Common myeloid progenitor, CD34-positive (primary cell): ENCODE measurements around the gene KLK14.

Source experiments
- CTCF ChIA-PET: fragments of 350-600 bp; sonication (Branson Sonifier 250); formaldehyde crosslinking; loops from one replicate; lab custom pipeline; 2021; ENCODE audit warnings: antibody characterized with exemption; lab: Charles Lee
- POLR2A ChIA-PET: fragments of 350-600 bp; sonication (Branson Sonifier 250); formaldehyde crosslinking; loops from one replicate; lab custom pipeline; 2021; ENCODE audit warnings: antibody characterized with exemption; lab: Charles Lee
- DNase-seq, 3 donors: peaks; one replicate each; pipeline versions ENCODE4 v3.0.0 to v3.0.0-alpha.2; 2013
- H3K27ac ChIP-seq, 2 experiments: 1 replicate in 1 of 2; 2 replicates in 1 of 2; pipeline ENCODE4 v1.7.0; 2013; ENCODE audit warnings: inconsistent platforms in 2 of 2, low read length in 2 of 2, mild to moderate bottlenecking in 2 of 2, low read depth in 1 of 2, moderate library complexity in 1 of 2; ENCODE audit not compliant: severe bottlenecking in 2 of 2, insufficient read depth in 1 of 2, poor library complexity in 1 of 2
- H3K27me3 ChIP-seq, 5 experiments: replicated peaks in 2 of 5; 1 replicate in 3 of 5; 2 replicates in 2 of 5; pipeline versions ENCODE4 v1.6.1 to v1.7.0; 2013; ENCODE audit warnings: low read length in 4 of 5, mild to moderate bottlenecking in 2 of 5, moderate library complexity in 2 of 5, inconsistent platforms in 1 of 5; ENCODE audit not compliant: insufficient read depth in 5 of 5, control insufficient read depth in 4 of 5
- H3K36me3 ChIP-seq, 4 experiments: 1 replicate in 2 of 4; 2 replicates in 2 of 4; pipeline versions ENCODE4 v1.6.1 to v1.7.0; 2013; ENCODE audit warnings: low read length in 3 of 4, control low read depth in 1 of 4, mild to moderate bottlenecking in 1 of 4; ENCODE audit not compliant: control insufficient read depth in 4 of 4, insufficient read depth in 4 of 4
- H3K4me1 ChIP-seq, 4 experiments: 1 replicate in 3 of 4; 2 replicates in 1 of 4; pipeline versions ENCODE4 v1.6.1 to v1.7.1; 2013; ENCODE audit warnings: low read length in 3 of 4, mild to moderate bottlenecking in 3 of 4, control low read depth in 1 of 4, inconsistent platforms in 1 of 4, moderate library complexity in 1 of 4; ENCODE audit not compliant: control insufficient read depth in 4 of 4, insufficient read depth in 4 of 4; ENCODE audit errors: control extremely low read depth in 1 of 4
- H3K4me3 ChIP-seq, 7 experiments: 1 replicate in 4 of 7; 2 replicates in 3 of 7; pipeline versions ENCODE4 v1.5.1 to v1.7.0; 2013; ENCODE audit warnings: mild to moderate bottlenecking in 7 of 7, low read length in 6 of 7, moderate library complexity in 6 of 7, inconsistent platforms in 2 of 7, low read depth in 2 of 7, control low read depth in 1 of 7; ENCODE audit not compliant: insufficient read depth in 4 of 7, control insufficient read depth in 1 of 7; ENCODE audit errors: extremely low read depth in 1 of 7
- H3K9me3 ChIP-seq, 5 experiments: 1 replicate in 4 of 5; 2 replicates in 1 of 5; pipeline versions ENCODE4 v1.6.1 to v1.7.1; 2013; ENCODE audit warnings: low read length in 4 of 5, mild to moderate bottlenecking in 2 of 5, inconsistent platforms in 1 of 5, low read depth in 1 of 5, moderate library complexity in 1 of 5; ENCODE audit not compliant: control insufficient read depth in 4 of 5, insufficient read depth in 2 of 5; ENCODE audit errors: control extremely low read depth in 1 of 5
- WGBS: methylation state at CpG from one replicate; pipeline ENCODE4 v1.1.5; 2013; ENCODE audit not compliant: insufficient coverage; 5-methylcytosine and 5-hydroxymethylcytosine counted together

The KLK14 gene

GRCh38 chr19:51059715-51060114 is 23.0 kb downstream of the KLK14 start:
- Histone ChIP-seq H3K27me3 (peaks cover 2 to 61% (median 31%) of the 10 kb centered on the region in 5 experiments), H3K27ac (no peak overlapping the region), H3K4me1 (no peaks in the 10 kb centered on the region), H3K4me3 (no peak overlapping the region), H3K9me3 (peaks cover 0 to 2% (median 0%) of the 10 kb centered on the region in 5 experiments), H3K36me3 (no peaks in the 10 kb centered on the region)
- 93% methylated on average over 3 of the region's 7 CpGs for WGBS
- ChIA-PET POLR2A (no interaction called here), CTCF (no interaction called here)
- DNase-seq = no peak

- ChIA-PET POLR2A (no interaction called here), CTCF (no interaction called here)
- no peaks in the 10 kb centered on the region for H3K4me1 ChIP-seq
- H3K36me3 ChIP-seq = no peaks in the 10 kb centered on the region
- no peak overlapping the region for H3K27ac ChIP-seq
- peaks cover 0 to 47% (median 31%) of the 10 kb centered on the region in 5 experiments for H3K27me3 ChIP-seq
- H3K9me3 ChIP-seq = no peaks in the 10 kb centered on the region
- no peak for DNase-seq
- no peak overlapping the region for H3K4me3 ChIP-seq
Measured at GRCh38 chr19:51055866-51056265, 26.8 kb downstream of the KLK14 start.

GRCh38 chr19:51047031-51047335 is 35.7 kb downstream of the KLK14 start:
- Histone ChIP-seq H3K4me3 (no peak overlapping the region), H3K27ac (no peak overlapping the region), H3K27me3 (peaks cover 0 to 16% (median 6%) of the 10 kb centered on the region in 5 experiments), H3K36me3 (no peaks in the 10 kb centered on the region), H3K4me1 (no peaks in the 10 kb centered on the region), H3K9me3 (peaks cover 0 to 6% (median 0%) of the 10 kb centered on the region in 5 experiments)
- ChIA-PET POLR2A (no interaction called here), CTCF (no interaction called here)
- DNase-seq = no peak
- no CpG with 5 or more reads among the region's 4 CpGs for WGBS

- Histone ChIP-seq H3K27ac (no peak overlapping the region), H3K4me1 (no peaks in the 10 kb centered on the region), H3K9me3 (peaks cover 0 to under 1% (median 0%) of the 10 kb centered on the region in 5 experiments), H3K4me3 (no peak overlapping the region), H3K27me3 (peaks cover 0 to 16% (median 6%) of the 10 kb centered on the region in 5 experiments), H3K36me3 (no peaks in the 10 kb centered on the region)
- POLR2A ChIA-PET = no interaction called here
- DNase-seq = no peak
- 91% methylated on average over 11 of the region's 11 CpGs for WGBS
- CTCF ChIA-PET = no interaction called here
Measured at GRCh38 chr19:51044327-51044726, 38.4 kb downstream of the KLK14 start.

GRCh38 chr19:51043497-51043896 is 39.2 kb downstream of the KLK14 start:
- Histone ChIP-seq H3K9me3 (no peaks in the 10 kb centered on the region), H3K4me3 (no peak overlapping the region), H3K4me1 (no peaks in the 10 kb centered on the region), H3K27me3 (peaks cover 0 to 13% (median 6%) of the 10 kb centered on the region in 5 experiments), H3K36me3 (no peaks in the 10 kb centered on the region), H3K27ac (no peak overlapping the region)
- CTCF ChIA-PET = no interaction called here
- 85% methylated on average over 8 of the region's 9 CpGs for WGBS
- POLR2A ChIA-PET = no interaction called here
- DNase-seq = no peak

- no CpG with 5 or more reads among the region's 6 CpGs for WGBS
- H3K27me3 ChIP-seq = peaks cover 0 to 12% (median 1%) of the 10 kb centered on the region in 5 experiments
- POLR2A ChIA-PET = no interaction called here
- no peak for DNase-seq
- CTCF ChIA-PET = no interaction called here
- H3K4me3 ChIP-seq = no peak overlapping the region
- H3K27ac ChIP-seq = no peak overlapping the region
- H3K4me1 ChIP-seq = no peaks in the 10 kb centered on the region
- H3K9me3 ChIP-seq = no peaks in the 10 kb centered on the region
- H3K36me3 ChIP-seq = no peaks in the 10 kb centered on the region
Measured at GRCh38 chr19:51040151-51040550, 42.5 kb downstream of the KLK14 start.

- POLR2A ChIA-PET = no interaction called here
- no peaks in the 10 kb centered on the region for H3K4me1 ChIP-seq
- CTCF ChIA-PET = interaction anchor here (0.7 kb wide), 1 partner anchor 17 kb away, joined by 4 read pairs; no protein-coding TSS in a partner anchor
Measured at GRCh38 chr19:51036519-51036918, 46.2 kb downstream of the KLK14 start.

More at GRCh38 chr19:51036519-51036918, 46.2 kb downstream of the KLK14 start:
- Histone ChIP-seq H3K27me3 (peaks cover 0 to 24% (median 0%) of the 10 kb centered on the region in 5 experiments), H3K27ac (no peak overlapping the region), H3K36me3 (no peaks in the 10 kb centered on the region), H3K4me3 (no peak overlapping the region), H3K9me3 (no peaks in the 10 kb centered on the region)
- DNase-seq = no peak
- 69% methylated on average over 6 of the region's 9 CpGs for WGBS
